Endothelial cell of umbilical vein (primary cell): Measurements from ENCODE around the gene CHD9NB. TPM values are rescaled to one million over a fixed set of nuclear protein-coding genes. Genes with fewer than 3 reads are reported as not detected.
A peak's percentile ranks its signal among the peaks of the same experiment; 100 is the strongest.
"Not testable (repeated sequence)": the region's sequence is repeated elsewhere in the genome, so short reads cannot be mapped to it uniquely, and the experiment has no call there.

Source experiments
- BruUV-seq: library from RNA; stranded (reverse); fragments of 400-500 nt; replicated peaks from 2 replicates; lab custom pipeline; 2021; lab: Mats Ljungman, UMichigan
- CTCF ChIA-PET: fragments of 300-600, 350-600 bp; sonication (Branson Sonifier 250); formaldehyde crosslinking; loops from one replicate; lab custom pipeline; 2021; ENCODE audit warnings: antibody characterized with exemption, inconsistent platforms; lab: Charles Lee
- POLR2A ChIA-PET: fragments of 300-600, 350-600 bp; sonication (Branson Sonifier 250); formaldehyde crosslinking; loops from one replicate; lab custom pipeline; 2021; ENCODE audit warnings: antibody characterized with exemption, inconsistent platforms; lab: Charles Lee
- DNase-seq: peaks from one replicate; pipeline ENCODE4 v3.0.0-alpha.2; 2011; ENCODE audit warnings: low read depth, low spot score
- FAIRE-seq: peaks from 2 replicates; lab custom pipeline; 2011; peaks lifted over from hg19 to GRCh38; lab: Jason Lieb, UNC
- H2AFZ ChIP-seq: 2 replicates; pipeline ENCODE4 v1.6.0; 2012; ENCODE audit warnings: low read depth, low read length, control low read depth, inconsistent platforms
- H3K27ac ChIP-seq: 2 replicates; pipeline ENCODE4 v1.5.1; 2011; ENCODE audit warnings: low read depth, mild to moderate bottlenecking, control low read depth, low read length, moderate library complexity; ENCODE audit not compliant: insufficient read depth
- H3K27me3 ChIP-seq, 2 experiments: 2 replicates each; pipeline versions ENCODE4 v1.6.0 to v1.6.1; 2011; ENCODE audit warnings: low read length in 2 of 2, mixed read lengths in 1 of 2; ENCODE audit not compliant: control insufficient read depth in 2 of 2, insufficient read depth in 2 of 2
- H3K36me3 ChIP-seq, 2 experiments: 2 replicates in 1 of 2; 3 replicates in 1 of 2; pipeline ENCODE4 v1.5.1; 2011; ENCODE audit warnings: low read length in 2 of 2, mild to moderate bottlenecking in 1 of 2, moderate library complexity in 1 of 2; ENCODE audit not compliant: control insufficient read depth in 2 of 2, insufficient read depth in 2 of 2; ENCODE audit errors: extremely low read depth in 1 of 2
- H3K4me1 ChIP-seq: 3 replicates; pipeline ENCODE4 v1.5.1; 2011; ENCODE audit warnings: mild to moderate bottlenecking, low read length; ENCODE audit not compliant: control insufficient read depth, insufficient read depth; ENCODE audit errors: extremely low read depth
- H3K4me2 ChIP-seq: 2 replicates; pipeline ENCODE4 v1.6.1; 2011; ENCODE audit warnings: low read length, control low read depth, mixed read lengths; ENCODE audit not compliant: insufficient read depth
- H3K4me3 ChIP-seq, 3 experiments: fragments of 200-600 bp in 1 of 3; sonication (generic), shearing (Covaris generic) in 1 of 3; replicated peaks in 1 of 3; 2 replicates each; pipeline ENCODE4 v1.5.1; 2011 to 2016; ENCODE audit warnings: control low read depth in 3 of 3, low read length in 3 of 3, mild to moderate bottlenecking in 2 of 3, inconsistent platforms in 1 of 3, low read depth in 1 of 3, moderate library complexity in 1 of 3; ENCODE audit not compliant: insufficient read depth in 1 of 3
- H3K79me2 ChIP-seq: 2 replicates; pipeline ENCODE4 v1.6.0; 2012; ENCODE audit warnings: low read length, inconsistent platforms; ENCODE audit not compliant: control insufficient read depth, insufficient read depth
- H3K9ac ChIP-seq: replicated peaks from 2 replicates; pipeline ENCODE3; 2011; ENCODE audit warnings: low read length, control low read depth; ENCODE audit not compliant: insufficient read depth; ENCODE audit errors: extremely low read depth
- H3K9me1 ChIP-seq: replicated peaks from 3 replicates; pipeline ENCODE4 v1.6.0; 2011; ENCODE audit warnings: mild to moderate bottlenecking, low read length; ENCODE audit not compliant: control insufficient read depth, insufficient read depth; ENCODE audit errors: extremely low read depth
- H3K9me3 ChIP-seq: replicated peaks from 2 replicates; pipeline ENCODE4 v1.5.1; 2012; ENCODE audit warnings: low read length, inconsistent platforms; ENCODE audit not compliant: control insufficient read depth, insufficient read depth
- H4K20me1 ChIP-seq: replicated peaks from 2 replicates; pipeline ENCODE3; 2011; ENCODE audit warnings: mild to moderate bottlenecking, low read length; ENCODE audit not compliant: control insufficient read depth, insufficient read depth; ENCODE audit errors: extremely low read depth
- FOS ChIP-seq: IDR thresholded peaks from 2 replicates; pipeline ENCODE4 v1.6.1; 2011; ENCODE audit warnings: mild to moderate bottlenecking, low read length, moderate library complexity, borderline replicate concordance; ENCODE audit not compliant: insufficient read depth
- GATA2 ChIP-seq: IDR thresholded peaks from 2 replicates; pipeline ENCODE4 v1.7.0; 2011; ENCODE audit warnings: low read depth, mild to moderate bottlenecking, moderate library complexity, mixed read lengths, low read length; ENCODE audit not compliant: insufficient read length, insufficient read depth
- JUN ChIP-seq: IDR thresholded peaks from 2 replicates; pipeline ENCODE4 v1.6.1; 2011; ENCODE audit warnings: borderline replicate concordance, low read depth; ENCODE audit not compliant: insufficient read length, insufficient read depth
- MYC ChIP-seq: IDR thresholded peaks from one replicate; pipeline ENCODE4 v1.6.1; 2011; ENCODE audit warnings: mild to moderate bottlenecking, low read depth, low read length
- POLR2A ChIP-seq: IDR thresholded peaks from 2 replicates; pipeline ENCODE4 v1.6.1; 2012; ENCODE audit warnings: low read depth, mild to moderate bottlenecking, control low read depth, low read length
- POLR2AphosphoS5 ChIP-seq: IDR thresholded peaks from 2 replicates; pipeline ENCODE4 v1.6.1; 2012; ENCODE audit warnings: low read depth, mild to moderate bottlenecking, control low read depth, low read length, moderate library complexity; ENCODE audit not compliant: insufficient read depth
- dilution Hi-C: fragments of 300-500 bp; cut with MboI; formaldehyde crosslinking; loops from one replicate; pipeline ENCODE4 v1.15.0; 2019; ENCODE audit warnings: low sequenced_read_pairs; ENCODE audit not compliant: extremely low pct_ligation_motif_present
- intact Hi-C: fragments of 100-400 bp; cut with micrococcal nuclease; formaldehyde crosslinking; loops from one replicate; pipeline ENCODE4 v1.10.0; 2022
- polyA plus RNA-seq, 4 experiments: library from polyadenylated mRNA; depleted of rRNA in 3 of 4; stranded (reverse) in 3 of 4; unstranded in 1 of 4; fragments of >200 nt; gene quantifications; 2 replicates each; pipeline versions ENCODE4 v1.2.1 to v1.2.3, GENCODE V29; 2011 to 2012; ENCODE audit warnings: missing spikeins in 1 of 4
- total RNA-seq: library from RNA; stranded (reverse); gene quantifications from 2 replicates; pipeline ENCODE4 v1.2.3, GENCODE V29; 2021
- TF ChIP-seq, protein P1 (sequence below): IDR thresholded peaks from 2 replicates; pipeline ENCODE4 v1.6.1; 2011; ENCODE audit not compliant: insufficient read depth, insufficient read length
- TF ChIP-seq, protein P2 (sequence below), 2 donors: IDR thresholded peaks; 1 replicate in 1 of 2; 2 replicates in 1 of 2; pipeline ENCODE4 v1.5.1; 2011; ENCODE audit warnings: low read length in 2 of 2, mild to moderate bottlenecking in 2 of 2, moderate library complexity in 2 of 2, control low read depth in 1 of 2, inconsistent platforms in 1 of 2, low read depth in 1 of 2; ENCODE audit not compliant: insufficient read depth in 1 of 2; ENCODE audit errors: extremely low read depth in 1 of 2

Gene CHD9NB
- total and polyA plus RNA-seq, 2 donors (not counting 3 experiments of a cell fraction or from before 2014, with no cell fraction given): 0.44 to 0.66 TPM

DNA sequence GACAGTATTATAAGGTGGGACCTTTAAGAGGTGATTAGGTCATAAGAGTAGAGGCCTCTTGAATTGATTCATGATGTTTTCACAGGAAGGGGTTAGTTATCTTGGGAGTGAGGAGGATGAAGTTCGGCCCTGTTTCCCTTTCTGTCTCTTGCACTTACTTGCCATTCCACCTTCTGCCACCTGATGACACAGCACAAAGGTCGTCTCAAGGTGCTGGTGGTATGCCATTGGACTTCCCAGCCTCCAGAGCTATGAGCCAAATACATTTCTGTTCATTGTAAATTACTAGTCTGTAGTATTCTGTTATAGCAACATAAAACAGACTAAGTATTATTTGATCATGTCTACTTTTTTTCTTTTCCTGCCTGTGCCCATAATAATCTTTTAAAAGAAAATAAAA is 25.6 kb upstream of the CHD9NB start:
- Histone ChIP-seq H3K4me1 (peaks cover 26% of the 10 kb centered on the region), H3K36me3 (no peaks in the 10 kb centered on the region), H3K27ac (no peak overlapping the region), H3K27me3 (no peaks in the 10 kb centered on the region), H3K4me3 (no peak overlapping the region), H3K9me1 (no peaks in the 10 kb centered on the region), H4K20me1 (no peaks in the 10 kb centered on the region), H3K9ac (no peak overlapping the region), H3K79me2 (no peaks in the 10 kb centered on the region), H3K9me3 (no peaks in the 10 kb centered on the region), H2AFZ (no peak overlapping the region), H3K4me2 (no peak overlapping the region)
- dilution Hi-C loops: no loop called here
- ChIA-PET POLR2A (no interaction called here), CTCF (interaction anchor here (1.2 to 2.6 kb wide), 2 partner anchors 13 kb away, joined by 4 to 11 read pairs; no protein-coding TSS in a partner anchor)
- intact Hi-C loops: no loop called here
- FAIRE-seq (peak; percentile 21), DNase-seq (no peak)
- no TSS peak for BruUV-seq
- no peak for TF ChIP-seq POLR2A
- no peak for TF ChIP-seq JUN
- TF ChIP-seq, protein P1, sequence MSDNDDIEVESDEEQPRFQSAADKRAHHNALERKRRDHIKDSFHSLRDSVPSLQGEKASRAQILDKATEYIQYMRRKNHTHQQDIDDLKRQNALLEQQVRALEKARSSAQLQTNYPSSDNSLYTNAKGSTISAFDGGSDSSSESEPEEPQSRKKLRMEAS: no peak
- TF ChIP-seq POLR2AphosphoS5: no peak
- no peak for TF ChIP-seq FOS
- no peak for TF ChIP-seq GATA2
- no peak for TF ChIP-seq MYC
- TF ChIP-seq, protein P2, sequence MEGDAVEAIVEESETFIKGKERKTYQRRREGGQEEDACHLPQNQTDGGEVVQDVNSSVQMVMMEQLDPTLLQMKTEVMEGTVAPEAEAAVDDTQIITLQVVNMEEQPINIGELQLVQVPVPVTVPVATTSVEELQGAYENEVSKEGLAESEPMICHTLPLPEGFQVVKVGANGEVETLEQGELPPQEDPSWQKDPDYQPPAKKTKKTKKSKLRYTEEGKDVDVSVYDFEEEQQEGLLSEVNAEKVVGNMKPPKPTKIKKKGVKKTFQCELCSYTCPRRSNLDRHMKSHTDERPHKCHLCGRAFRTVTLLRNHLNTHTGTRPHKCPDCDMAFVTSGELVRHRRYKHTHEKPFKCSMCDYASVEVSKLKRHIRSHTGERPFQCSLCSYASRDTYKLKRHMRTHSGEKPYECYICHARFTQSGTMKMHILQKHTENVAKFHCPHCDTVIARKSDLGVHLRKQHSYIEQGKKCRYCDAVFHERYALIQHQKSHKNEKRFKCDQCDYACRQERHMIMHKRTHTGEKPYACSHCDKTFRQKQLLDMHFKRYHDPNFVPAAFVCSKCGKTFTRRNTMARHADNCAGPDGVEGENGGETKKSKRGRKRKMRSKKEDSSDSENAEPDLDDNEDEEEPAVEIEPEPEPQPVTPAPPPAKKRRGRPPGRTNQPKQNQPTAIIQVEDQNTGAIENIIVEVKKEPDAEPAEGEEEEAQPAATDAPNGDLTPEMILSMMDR (IDR thresholded peaks at IDR 0.05; ENCODE audit: extremely low read depth in 1 of 2, insufficient read depth in 1 of 2, low read depth in 1 of 2, low read length in 2 of 2): no peak

DNA sequence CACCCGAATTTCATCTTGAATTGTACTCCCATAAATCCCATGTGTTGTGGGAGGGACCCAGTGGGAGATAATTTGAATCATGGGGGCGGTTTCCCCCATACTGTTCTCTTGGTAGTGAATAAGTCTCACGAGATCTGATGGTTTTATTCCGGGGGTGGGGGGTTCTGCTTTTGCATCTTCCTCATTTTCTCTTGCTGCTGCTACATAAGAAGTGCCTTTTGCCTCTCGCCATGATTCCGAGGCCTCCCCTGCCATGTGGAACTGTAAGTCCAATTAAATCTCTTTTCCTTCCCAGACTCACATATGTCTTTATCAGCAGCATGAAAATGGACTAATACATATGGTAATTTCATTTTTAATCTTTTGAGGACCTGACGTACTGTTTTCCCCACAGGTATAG is 22.8 kb upstream of the CHD9NB start:
- FAIRE-seq, H3K4me2 ChIP-seq, H3K9me1 ChIP-seq, dilution Hi-C loops, BruUV-seq, H2AFZ ChIP-seq, H3K36me3 ChIP-seq, H3K9me3 ChIP-seq, H3K4me3 ChIP-seq, H3K79me2 ChIP-seq, POLR2A ChIA-PET, CTCF ChIA-PET, H3K9ac ChIP-seq, H3K27me3 ChIP-seq, H4K20me1 ChIP-seq, H3K27ac ChIP-seq, intact Hi-C loops, DNase-seq: not testable (repeated sequence)
- H3K4me1 ChIP-seq: peaks cover 22% of the 10 kb centered on the region

DNA sequence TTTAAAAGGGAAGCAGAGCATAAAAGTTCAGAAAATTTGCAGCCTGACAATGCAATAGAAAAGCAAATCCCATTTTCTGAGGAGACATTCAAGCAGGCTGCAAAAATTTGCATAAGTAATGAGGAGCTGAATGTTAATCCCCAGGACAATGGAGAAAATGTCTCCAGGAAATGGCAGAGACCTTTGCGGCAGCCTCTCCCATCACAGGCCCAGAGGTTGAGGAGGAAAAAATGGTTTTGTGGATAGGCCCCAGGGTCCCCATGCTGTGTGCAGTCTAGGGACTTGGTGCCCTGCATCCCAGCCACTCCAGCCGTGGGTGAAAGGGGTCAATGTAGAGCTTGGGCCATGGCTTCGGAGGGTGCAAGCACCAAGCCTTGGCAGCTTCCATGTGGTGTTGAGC is 21.6 kb upstream of the CHD9NB start:
- intact Hi-C loops: loop anchor here (5.0 kb wide), 1 partner anchor 88 kb away; no protein-coding TSS in a partner anchor
- H3K9me1 ChIP-seq, H3K9ac ChIP-seq, FAIRE-seq, BruUV-seq, POLR2A ChIA-PET, DNase-seq, H3K4me2 ChIP-seq, dilution Hi-C loops, H2AFZ ChIP-seq, H3K9me3 ChIP-seq, H3K4me3 ChIP-seq, CTCF ChIA-PET, H4K20me1 ChIP-seq, H3K27ac ChIP-seq, H3K36me3 ChIP-seq, H3K79me2 ChIP-seq, H3K27me3 ChIP-seq: not testable (repeated sequence)
- peaks cover 11% of the 10 kb centered on the region for H3K4me1 ChIP-seq
